HepG2 (cell line): ENCODE results near the gene RAB11FIP5. TPM values are rescaled to one million over a fixed set of nuclear protein-coding genes. Genes with fewer than 3 reads are reported as not detected.

Source experiments
- BRD4 ChIP-seq: sonication (generic); formaldehyde crosslinking; IDR thresholded peaks from 2 replicates; pipeline ENCODE4 v1.4.0; 2020; ENCODE audit warnings: missing genetic modification reagents
- CAMTA2 ChIP-seq: sonication (generic); formaldehyde crosslinking; IDR thresholded peaks from 2 replicates; pipeline ENCODE4 v1.4.0; 2020; ENCODE audit warnings: mild to moderate bottlenecking, missing genetic modification reagents, borderline replicate concordance
- ERF ChIP-seq: IDR thresholded peaks from 2 replicates; pipeline ENCODE4 v1.6.1; 2018; ENCODE audit warnings: missing biosample characterization, missing genetic modification reagents
- FOXO1 ChIP-seq: sonication (generic); formaldehyde crosslinking; IDR thresholded peaks from 2 replicates; pipeline ENCODE4 v1.4.0; 2020; ENCODE audit warnings: missing genetic modification reagents
- JUND ChIP-seq: sonication (generic); formaldehyde crosslinking; IDR thresholded peaks from 2 replicates; pipeline ENCODE4 v1.8.0; 2022; ENCODE audit warnings: mild to moderate bottlenecking, missing genetic modification reagents
- MYNN ChIP-seq: sonication (generic); formaldehyde crosslinking; IDR thresholded peaks from 2 replicates; pipeline ENCODE4 v1.4.0; 2020; ENCODE audit warnings: mild to moderate bottlenecking, low read depth, missing genetic modification reagents
- POLR2A ChIP-seq, 2 experiments: IDR thresholded peaks; 2 replicates each; pipeline ENCODE4 v1.6.1; 2011; ENCODE audit warnings: low read depth in 2 of 2, low read length in 2 of 2, mild to moderate bottlenecking in 1 of 2, moderate library complexity in 1 of 2; ENCODE audit not compliant: insufficient read depth in 1 of 2
- YEATS4 ChIP-seq: sonication (generic); formaldehyde crosslinking; IDR thresholded peaks from 2 replicates; pipeline ENCODE4 v1.4.0; 2020; ENCODE audit warnings: missing genetic modification reagents, borderline replicate concordance
- ZNF10 ChIP-seq: sonication (generic); formaldehyde crosslinking; IDR thresholded peaks from 2 replicates; pipeline ENCODE4 v1.4.0; 2020; ENCODE audit warnings: mild to moderate bottlenecking, low read depth, missing genetic modification reagents, borderline replicate concordance
- ZNF446 ChIP-seq: sonication (generic); formaldehyde crosslinking; IDR thresholded peaks from 2 replicates; pipeline ENCODE4 v1.5.0; 2020; ENCODE audit warnings: mild to moderate bottlenecking, missing genetic modification reagents
- ZNF776 ChIP-seq: sonication (generic); formaldehyde crosslinking; IDR thresholded peaks from 2 replicates; pipeline ENCODE4 v1.4.0; 2020; ENCODE audit warnings: mild to moderate bottlenecking, missing genetic modification reagents
- polyA plus RNA-seq, 8 experiments: library from polyadenylated mRNA; depleted of rRNA in 3 of 8; stranded (reverse) in 7 of 8; unstranded in 1 of 8; fragments of >200 nt; fragmentation: Illumina TruSeq in 4 of 8; extraction: Trizol in 4 of 8; gene quantifications; 2 replicates each; pipeline versions ENCODE4 v1.2.1 to v1.2.3, GENCODE V29; 2011 to 2016; ENCODE audit warnings: low read depth in 4 of 8, missing spikeins in 1 of 8, mixed read lengths in 1 of 8; ENCODE audit not compliant: insufficient read depth in 1 of 8
- total RNA-seq, 5 experiments: library from RNA; depleted of rRNA; stranded (reverse); fragments of >200 nt; fragmentation: Illumina TruSeq; extraction: Trizol; gene quantifications; 2 replicates each; pipeline ENCODE4 v1.2.3, GENCODE V29; 2016; ENCODE audit warnings: low read depth in 1 of 5
- TF ChIP-seq, protein P1 (sequence below): sonication (generic); formaldehyde crosslinking; IDR thresholded peaks from 2 replicates; pipeline ENCODE4 v1.8.0; 2022; ENCODE audit warnings: missing genetic modification reagents, mild to moderate bottlenecking, borderline replicate concordance
- TF ChIP-seq, protein P2 (sequence below): IDR thresholded peaks from 2 replicates; pipeline ENCODE4 v1.6.1; 2018; ENCODE audit warnings: missing genetic modification reagents
- TF ChIP-seq, protein P3 (sequence below): sonication (generic); formaldehyde crosslinking; IDR thresholded peaks from 2 replicates; pipeline ENCODE4 v1.4.0; 2020; ENCODE audit warnings: missing genetic modification reagents, low read depth, mild to moderate bottlenecking, borderline replicate concordance
- TF ChIP-seq, protein P4 (sequence below): sonication (generic); formaldehyde crosslinking; IDR thresholded peaks from 2 replicates; pipeline ENCODE4 v1.4.0; 2020; ENCODE audit warnings: missing genetic modification reagents
- TF ChIP-seq, protein P5 (sequence below): sonication (generic); formaldehyde crosslinking; IDR thresholded peaks from 2 replicates; pipeline ENCODE4 v1.5.1; 2020; ENCODE audit warnings: missing genetic modification reagents, mild to moderate bottlenecking, borderline replicate concordance
- TF ChIP-seq, protein P6 (sequence below): sonication (generic); formaldehyde crosslinking; IDR thresholded peaks from 2 replicates; pipeline ENCODE4 v1.5.1; 2020; ENCODE audit warnings: missing genetic modification reagents, mild to moderate bottlenecking, borderline replicate concordance
- TF ChIP-seq, protein P7 (sequence below), 2 experiments: sonication (generic) in 1 of 2; formaldehyde crosslinking in 1 of 2; IDR thresholded peaks; 2 replicates each; pipeline versions ENCODE4 v1.5.1 to v1.6.1; 2011 to 2020; ENCODE audit warnings: borderline replicate concordance in 1 of 2, low read depth in 1 of 2, low read length in 1 of 2, mild to moderate bottlenecking in 1 of 2, missing genetic modification reagents in 1 of 2, moderate library complexity in 1 of 2

The RAB11FIP5 gene
- total and polyA plus RNA-seq, 2 of the 13 experiments (the other 11 are each of a cell fraction or from before 2014, with no cell fraction given): 9.4 to 22.9 TPM

DNA sequence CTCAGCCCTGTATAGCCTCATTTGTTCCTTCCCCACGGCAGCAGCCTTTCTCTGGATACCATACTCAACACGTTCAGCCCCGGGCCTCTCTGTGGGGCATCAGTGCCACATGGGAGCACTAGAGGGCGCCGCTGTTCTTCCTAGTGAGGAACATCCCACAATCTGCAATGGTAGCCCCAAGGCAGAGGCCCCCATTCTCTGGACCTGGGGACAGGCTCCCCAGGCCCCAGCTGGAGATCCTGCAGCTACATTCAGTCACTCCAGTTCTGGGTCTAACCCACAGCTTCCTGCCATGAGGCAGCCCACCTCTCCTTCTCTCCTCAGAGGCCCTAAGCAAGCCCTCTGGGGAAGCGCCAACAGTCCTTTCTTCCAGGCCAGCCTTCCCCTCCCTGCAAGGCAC, 27.1 kb downstream of the RAB11FIP5 start (continued):
- TF ChIP-seq, protein P1, sequence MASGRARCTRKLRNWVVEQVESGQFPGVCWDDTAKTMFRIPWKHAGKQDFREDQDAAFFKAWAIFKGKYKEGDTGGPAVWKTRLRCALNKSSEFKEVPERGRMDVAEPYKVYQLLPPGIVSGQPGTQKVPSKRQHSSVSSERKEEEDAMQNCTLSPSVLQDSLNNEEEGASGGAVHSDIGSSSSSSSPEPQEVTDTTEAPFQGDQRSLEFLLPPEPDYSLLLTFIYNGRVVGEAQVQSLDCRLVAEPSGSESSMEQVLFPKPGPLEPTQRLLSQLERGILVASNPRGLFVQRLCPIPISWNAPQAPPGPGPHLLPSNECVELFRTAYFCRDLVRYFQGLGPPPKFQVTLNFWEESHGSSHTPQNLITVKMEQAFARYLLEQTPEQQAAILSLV: 0 out of 2 replicates have a peak, but pooled peaks have one; percentile 36
- TF ChIP-seq ZNF776 (CRISPR knock-in tag) (no peak), ZNF446 (CRISPR knock-in tag) (no peak), FOXO1 (CRISPR knock-in tag) (no peak), BRD4 (CRISPR knock-in tag) (no peak), YEATS4 (CRISPR knock-in tag) (no peak), JUND (CRISPR knock-in tag) (no peak), MYNN (no peak), ERF (0 out of 2 replicates have a peak, but pooled peaks have one; percentile 37), ZNF10 (CRISPR knock-in tag) (no peak), POLR2A (IDR thresholded peaks at IDR 0.05; ENCODE audit: insufficient read depth in 1 of 2, low read depth in 2 of 2, low read length in 2 of 2) (no peak), CAMTA2 (CRISPR knock-in tag) (no peak)
- TF ChIP-seq, protein P2, sequence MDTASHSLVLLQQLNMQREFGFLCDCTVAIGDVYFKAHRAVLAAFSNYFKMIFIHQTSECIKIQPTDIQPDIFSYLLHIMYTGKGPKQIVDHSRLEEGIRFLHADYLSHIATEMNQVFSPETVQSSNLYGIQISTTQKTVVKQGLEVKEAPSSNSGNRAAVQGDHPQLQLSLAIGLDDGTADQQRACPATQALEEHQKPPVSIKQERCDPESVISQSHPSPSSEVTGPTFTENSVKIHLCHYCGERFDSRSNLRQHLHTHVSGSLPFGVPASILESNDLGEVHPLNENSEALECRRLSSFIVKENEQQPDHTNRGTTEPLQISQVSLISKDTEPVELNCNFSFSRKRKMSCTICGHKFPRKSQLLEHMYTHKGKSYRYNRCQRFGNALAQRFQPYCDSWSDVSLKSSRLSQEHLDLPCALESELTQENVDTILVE (CRISPR knock-in tag): peak; percentile 39; the same call in 1 of the 2 replicates
- TF ChIP-seq, protein P3, sequence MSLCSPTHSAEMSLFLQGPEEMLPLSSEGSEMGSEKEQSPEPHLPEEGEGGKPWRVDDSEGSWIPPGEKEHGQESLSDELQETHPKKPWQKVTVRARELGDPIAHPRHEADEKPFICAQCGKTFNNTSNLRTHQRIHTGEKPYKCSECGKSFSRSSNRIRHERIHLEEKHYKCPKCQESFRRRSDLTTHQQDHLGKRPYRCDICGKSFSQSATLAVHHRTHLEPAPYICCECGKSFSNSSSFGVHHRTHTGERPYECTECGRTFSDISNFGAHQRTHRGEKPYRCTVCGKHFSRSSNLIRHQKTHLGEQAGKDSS: 0 out of 2 replicates have a peak, but pooled peaks have one; percentile 28
- TF ChIP-seq, protein P4, sequence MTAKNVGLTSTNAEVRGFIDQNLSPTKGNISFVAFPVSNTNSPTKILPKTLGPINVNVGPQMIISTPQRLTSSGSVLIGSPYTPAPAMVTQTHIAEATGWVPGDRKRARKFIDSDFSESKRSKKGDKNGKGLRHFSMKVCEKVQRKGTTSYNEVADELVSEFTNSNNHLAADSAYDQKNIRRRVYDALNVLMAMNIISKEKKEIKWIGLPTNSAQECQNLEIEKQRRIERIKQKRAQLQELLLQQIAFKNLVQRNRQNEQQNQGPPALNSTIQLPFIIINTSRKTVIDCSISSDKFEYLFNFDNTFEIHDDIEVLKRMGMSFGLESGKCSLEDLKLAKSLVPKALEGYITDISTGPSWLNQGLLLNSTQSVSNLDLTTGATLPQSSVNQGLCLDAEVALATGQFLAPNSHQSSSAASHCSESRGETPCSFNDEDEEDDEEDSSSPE: no peak
- TF ChIP-seq, protein P5, sequence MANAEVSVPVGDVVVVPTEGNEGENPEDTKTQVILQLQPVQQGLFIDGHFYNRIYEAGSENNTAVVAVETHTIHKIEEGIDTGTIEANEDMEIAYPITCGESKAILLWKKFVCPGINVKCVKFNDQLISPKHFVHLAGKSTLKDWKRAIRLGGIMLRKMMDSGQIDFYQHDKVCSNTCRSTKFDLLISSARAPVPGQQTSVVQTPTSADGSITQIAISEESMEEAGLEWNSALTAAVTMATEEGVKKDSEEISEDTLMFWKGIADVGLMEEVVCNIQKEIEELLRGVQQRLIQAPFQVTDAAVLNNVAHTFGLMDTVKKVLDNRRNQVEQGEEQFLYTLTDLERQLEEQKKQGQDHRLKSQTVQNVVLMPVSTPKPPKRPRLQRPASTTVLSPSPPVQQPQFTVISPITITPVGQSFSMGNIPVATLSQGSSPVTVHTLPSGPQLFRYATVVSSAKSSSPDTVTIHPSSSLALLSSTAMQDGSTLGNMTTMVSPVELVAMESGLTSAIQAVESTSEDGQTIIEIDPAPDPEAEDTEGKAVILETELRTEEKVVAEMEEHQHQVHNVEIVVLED (CRISPR knock-in tag): peak; percentile 30; the same call in 1 of the 2 replicates
- TF ChIP-seq, protein P6, sequence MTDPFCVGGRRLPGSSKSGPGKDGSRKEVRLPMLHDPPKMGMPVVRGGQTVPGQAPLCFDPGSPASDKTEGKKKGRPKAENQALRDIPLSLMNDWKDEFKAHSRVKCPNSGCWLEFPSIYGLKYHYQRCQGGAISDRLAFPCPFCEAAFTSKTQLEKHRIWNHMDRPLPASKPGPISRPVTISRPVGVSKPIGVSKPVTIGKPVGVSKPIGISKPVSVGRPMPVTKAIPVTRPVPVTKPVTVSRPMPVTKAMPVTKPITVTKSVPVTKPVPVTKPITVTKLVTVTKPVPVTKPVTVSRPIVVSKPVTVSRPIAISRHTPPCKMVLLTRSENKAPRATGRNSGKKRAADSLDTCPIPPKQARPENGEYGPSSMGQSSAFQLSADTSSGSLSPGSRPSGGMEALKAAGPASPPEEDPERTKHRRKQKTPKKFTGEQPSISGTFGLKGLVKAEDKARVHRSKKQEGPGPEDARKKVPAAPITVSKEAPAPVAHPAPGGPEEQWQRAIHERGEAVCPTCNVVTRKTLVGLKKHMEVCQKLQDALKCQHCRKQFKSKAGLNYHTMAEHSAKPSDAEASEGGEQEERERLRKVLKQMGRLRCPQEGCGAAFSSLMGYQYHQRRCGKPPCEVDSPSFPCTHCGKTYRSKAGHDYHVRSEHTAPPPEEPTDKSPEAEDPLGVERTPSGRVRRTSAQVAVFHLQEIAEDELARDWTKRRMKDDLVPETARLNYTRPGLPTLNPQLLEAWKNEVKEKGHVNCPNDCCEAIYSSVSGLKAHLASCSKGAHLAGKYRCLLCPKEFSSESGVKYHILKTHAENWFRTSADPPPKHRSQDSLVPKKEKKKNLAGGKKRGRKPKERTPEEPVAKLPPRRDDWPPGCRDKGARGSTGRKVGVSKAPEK (CRISPR knock-in tag): 0 out of 2 replicates have a peak, but pooled peaks have one; percentile 40
- TF ChIP-seq, protein P7, sequence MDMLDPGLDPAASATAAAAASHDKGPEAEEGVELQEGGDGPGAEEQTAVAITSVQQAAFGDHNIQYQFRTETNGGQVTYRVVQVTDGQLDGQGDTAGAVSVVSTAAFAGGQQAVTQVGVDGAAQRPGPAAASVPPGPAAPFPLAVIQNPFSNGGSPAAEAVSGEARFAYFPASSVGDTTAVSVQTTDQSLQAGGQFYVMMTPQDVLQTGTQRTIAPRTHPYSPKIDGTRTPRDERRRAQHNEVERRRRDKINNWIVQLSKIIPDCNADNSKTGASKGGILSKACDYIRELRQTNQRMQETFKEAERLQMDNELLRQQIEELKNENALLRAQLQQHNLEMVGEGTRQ (IDR thresholded peaks at IDR 0.05; ENCODE audit: low read depth, low read length): no peak
- TF ChIP-seq, protein P7 (CRISPR knock-in tag; IDR thresholded peaks at IDR 0.05; ENCODE audit: borderline replicate concordance): no peak
